GM23338 (cell line): ENCODE data around the gene RUNX1. TPM values are rescaled to one million over a fixed set of nuclear protein-coding genes. Genes with fewer than 3 reads are reported as not detected.

ENCODE experiments used
- ATAC-seq: fragments of 200-7000 bp; cut with Tn5 transposase; 3 replicates; pipeline ENCODE4 v1.9.1; 2020
- DNase-seq: peaks from one replicate; pipeline ENCODE4 v3.0.0-alpha.2; 2015; ENCODE audit warnings: low spot score
- H2AFZ ChIP-seq: fragments of 200-600 bp; sonication (generic); 2 replicates; pipeline ENCODE4 v1.8.0; 2016; ENCODE audit warnings: antibody characterized with exemption, mild to moderate bottlenecking, moderate library complexity
- H3F3A ChIP-seq: fragments of 200-600 bp; sonication (generic); replicated peaks from 2 replicates; pipeline ENCODE4 v1.8.0; 2017; ENCODE audit warnings: antibody characterized with exemption, mixed run types, low read depth
- H3K27ac ChIP-seq: fragments of 200-600 bp; sonication (generic); 2 replicates; pipeline ENCODE4 v1.6.1; 2016; ENCODE audit warnings: low read depth
- H3K27me3 ChIP-seq: fragments of 200-600 bp; sonication (generic); 2 replicates; pipeline ENCODE4 v1.8.0; 2016; ENCODE audit warnings: mild to moderate bottlenecking, mixed run types, moderate library complexity; ENCODE audit not compliant: insufficient read depth
- H3K36me3 ChIP-seq: fragments of 200-600 bp; sonication (generic); 2 replicates; pipeline ENCODE4 v1.8.0; 2016; ENCODE audit warnings: mild to moderate bottlenecking; ENCODE audit not compliant: insufficient read depth
- H3K4me1 ChIP-seq: fragments of 200-600 bp; sonication (generic); 2 replicates; pipeline ENCODE4 v1.8.0; 2016; ENCODE audit warnings: mild to moderate bottlenecking, moderate library complexity; ENCODE audit not compliant: insufficient read depth
- H3K4me2 ChIP-seq: fragments of 200-600 bp; sonication (generic); 2 replicates; pipeline ENCODE4 v1.7.1; 2017; ENCODE audit warnings: mixed run types
- H3K4me3 ChIP-seq: fragments of 200-600 bp; sonication (generic); 2 replicates; pipeline ENCODE4 v1.6.1; 2016; ENCODE audit warnings: mixed run types
- H3K79me2 ChIP-seq: fragments of 200-600 bp; sonication (generic); replicated peaks from 2 replicates; pipeline ENCODE4 v1.8.0; 2017; ENCODE audit warnings: mild to moderate bottlenecking; ENCODE audit not compliant: insufficient read depth
- H3K9me2 ChIP-seq: fragments of 200-600 bp; sonication (generic); 2 replicates; pipeline ENCODE4 v1.8.0; 2017; ENCODE audit not compliant: insufficient read depth
- H4K20me1 ChIP-seq: fragments of 200-600 bp; sonication (generic); replicated peaks from 2 replicates; pipeline ENCODE4 v1.8.0; 2017; ENCODE audit warnings: mild to moderate bottlenecking; ENCODE audit not compliant: insufficient read depth
- H3K27ac Mint-ChIP-seq: 2 replicates; pipeline ENCODE4 v1.8.0; 2020; ENCODE audit warnings: inconsistent platforms, mild to moderate bottlenecking, moderate library complexity, mixed read lengths
- H3K27me3 Mint-ChIP-seq: 3 replicates; pipeline ENCODE4 v1.8.0; 2022; ENCODE audit warnings: low read depth, mild to moderate bottlenecking, moderate library complexity, mixed read lengths, inconsistent platforms; ENCODE audit not compliant: insufficient read depth, poor library complexity
- H3K36me3 Mint-ChIP-seq: 3 replicates; pipeline ENCODE4 v1.8.0; 2021; ENCODE audit warnings: low read depth, mild to moderate bottlenecking, inconsistent platforms, moderate library complexity, mixed read lengths
- H3K4me1 Mint-ChIP-seq: 3 replicates; pipeline ENCODE4 v1.8.0; 2020; ENCODE audit warnings: mild to moderate bottlenecking, inconsistent platforms, mixed read lengths
- H3K4me3 Mint-ChIP-seq: 3 replicates; pipeline ENCODE4 v1.8.0; 2021; ENCODE audit warnings: moderate library complexity, mild to moderate bottlenecking, inconsistent platforms, mixed read lengths
- H3K9me3 Mint-ChIP-seq: 3 replicates; pipeline ENCODE4 v1.8.0; 2020; ENCODE audit warnings: moderate library complexity, mild to moderate bottlenecking, inconsistent platforms, mixed read lengths
- CREB1 ChIP-seq: fragments of 250-450 bp; sonication (Bioruptor Pico); IDR thresholded peaks from 2 replicates; pipeline ENCODE4 v1.5.0; 2020; ENCODE audit warnings: low read depth, mild to moderate bottlenecking, moderate library complexity
- CTCF ChIP-seq, 2 experiments: fragments of 200-600 bp in 1 of 2; sonication (generic) in 1 of 2; conservative IDR thresholded peaks; 2 replicates each; pipeline versions ENCODE4 v1.5.1 to v1.6.1; 2016 to 2017; ENCODE audit warnings: antibody characterized with exemption in 2 of 2, low read depth in 2 of 2, mild to moderate bottlenecking in 2 of 2, moderate library complexity in 1 of 2
- ETS1 ChIP-seq: IDR thresholded peaks from 2 replicates; pipeline ENCODE4 v1.6.1; 2016; ENCODE audit warnings: antibody characterized with exemption
- EZH2 ChIP-seq: fragments of 200-600 bp; sonication (generic); IDR thresholded peaks from one replicate; pipeline ENCODE4 v1.8.0; 2017; ENCODE audit warnings: antibody characterized with exemption, mild to moderate bottlenecking, low read depth; ENCODE audit not compliant: unreplicated experiment
- EZH2phosphoT487 ChIP-seq: fragments of 200-600 bp; sonication (generic); IDR thresholded peaks from one replicate; pipeline ENCODE4 v1.8.1; 2018; ENCODE audit warnings: antibody characterized with exemption; ENCODE audit not compliant: unreplicated experiment
- JUNB ChIP-seq: IDR thresholded peaks from one replicate; pipeline ENCODE4 v1.6.1; 2016; ENCODE audit warnings: antibody characterized with exemption; ENCODE audit not compliant: unreplicated experiment
- NANOG ChIP-seq: IDR thresholded peaks from 2 replicates; pipeline ENCODE4 v1.6.1; 2016; ENCODE audit warnings: antibody characterized with exemption, borderline replicate concordance
- POLR2AphosphoS5 ChIP-seq: IDR thresholded peaks from 2 replicates; pipeline ENCODE4 v1.6.1; 2016; ENCODE audit warnings: antibody characterized with exemption, low read depth
- REST ChIP-seq: IDR thresholded peaks from one replicate; pipeline ENCODE4 v1.6.1; 2018; ENCODE audit warnings: antibody characterized with exemption; ENCODE audit not compliant: unreplicated experiment
- STAT1 ChIP-seq: IDR thresholded peaks from one replicate; pipeline ENCODE4 v1.6.1; 2016; ENCODE audit warnings: antibody characterized with exemption; ENCODE audit not compliant: unreplicated experiment
- ZNF114 ChIP-seq: fragments of 250-450 bp; sonication (Bioruptor Pico); IDR thresholded peaks from 2 replicates; pipeline ENCODE4 v1.5.0; 2020; ENCODE audit warnings: mild to moderate bottlenecking, moderate library complexity
- ZNF331 ChIP-seq: fragments of 250-450 bp; sonication (Bioruptor Pico); IDR thresholded peaks from 2 replicates; pipeline ENCODE4 v1.5.0; 2020; ENCODE audit warnings: low read depth, mild to moderate bottlenecking, moderate library complexity
- ZNF462 ChIP-seq: fragments of 250-450 bp; sonication (Bioruptor Pico); IDR thresholded peaks from 2 replicates; pipeline ENCODE4 v1.5.0; 2020; ENCODE audit warnings: mild to moderate bottlenecking, moderate library complexity
- polyA plus RNA-seq: library from polyadenylated mRNA; unstranded; fragments of >200 nt; fragmentation: Nextera tagmentation; extraction: Ambion mirVana; gene quantifications from 2 replicates; pipeline ENCODE4 v1.2.1, GENCODE V29; 2016
- total RNA-seq: library from RNA; depleted of rRNA; stranded (reverse); fragments of >200 nt; shearing (Covaris generic); gene quantifications from 2 replicates; pipeline ENCODE4 v1.2.3, GENCODE V29; 2014

Gene RUNX1
- total and polyA plus RNA-seq, 2 experiments from 2014 or later = 0.29 to 1.1 TPM

GRCh38 chr21:35072557-35072956 is 23.5 kb upstream of the RUNX1 start:
- Mint-ChIP-seq H3K4me1 (no peaks in the 10 kb centered on the region), H3K27me3 (no peaks in the 10 kb centered on the region), H3K4me3 (no peak overlapping the region), H3K36me3 (no peaks in the 10 kb centered on the region), H3K27ac (no peak overlapping the region), H3K9me3 (no peaks in the 10 kb centered on the region)
- TF ChIP-seq REST (no peak), EZH2phosphoT487 (no peak), ETS1 (no peak), ZNF114 (CRISPR knock-in tag) (no peak), JUNB (no peak), POLR2AphosphoS5 (no peak), ZNF462 (CRISPR knock-in tag) (no peak), STAT1 (no peak), ZNF331 (CRISPR knock-in tag) (no peak), CREB1 (CRISPR knock-in tag) (no peak), CTCF (conservative IDR thresholded peaks at IDR 0.05; ENCODE audit: low read depth in 2 of 2) (no peak), EZH2 (no peak), NANOG (no peak)
- Histone ChIP-seq H3K4me3 (no peak overlapping the region), H4K20me1 (no peaks in the 10 kb centered on the region), H3K4me2 (no peak overlapping the region), H3K27ac (no peak overlapping the region), H3K36me3 (no peaks in the 10 kb centered on the region), H3K4me1 (no peaks in the 10 kb centered on the region), H3F3A (no peaks in the 10 kb centered on the region), H2AFZ (peak overlapping the region; percentile 76; the same call in 1 of the 2 replicates), H3K79me2 (no peaks in the 10 kb centered on the region), H3K27me3 (no peaks in the 10 kb centered on the region), H3K9me2 (no peaks in the 10 kb centered on the region; the same call in 1 of the 2 replicates)
- DNase-seq (no peak), ATAC-seq (no peak)
